ENCODE data around the gene CHEK1.
"Not testable (repeated sequence)": the region's sequence is repeated elsewhere in the genome, so short reads cannot be mapped to it uniquely, and the experiment has no call there.

CHEK1 gene

GRCh38 chr11:125624756-125625213, at the start of gene CHEK1:
Gene CHEK1, plus strand, starts transcription at chr11:125625163. Its CDS starts 1,606 bp downstream, at chr11:125626769.
- no peak for DNase-seq

- DNase-seq = not testable (repeated sequence)
Observed at GRCh38 chr11:125577181-125577580, 47.8 kb upstream of the CHEK1 start.

GRCh38 chr11:125578783-125579182, 46.2 kb upstream of the CHEK1 start:
- DNase-seq = no peak

- DNase-seq = no peak
Observed at GRCh38 chr11:125579811-125580210, 45.2 kb upstream of the CHEK1 start.

GRCh38 chr11:125583496-125583895, 41.5 kb upstream of the CHEK1 start:
- DNase-seq = no peak

- no peak for DNase-seq
Observed at GRCh38 chr11:125585487-125585886, 39.5 kb upstream of the CHEK1 start.

GRCh38 chr11:125586623-125587022, 38.3 kb upstream of the CHEK1 start:
- DNase-seq = no peak

GRCh38 chr11:125587480-125587879, 37.5 kb upstream of the CHEK1 start:
- DNase-seq = no peak

- no peak for DNase-seq
Observed at GRCh38 chr11:125588505-125588904, 36.5 kb upstream of the CHEK1 start.

GRCh38 chr11:125591649-125592304, 33.2 kb upstream of the CHEK1 start:
- no peak for DNase-seq

- DNase-seq = peak; percentile 99
Observed at GRCh38 chr11:125592305-125593113, 32.5 kb upstream of the CHEK1 start, which contains the start of gene STT3A. Gene STT3A, plus strand, starts transcription at chr11:125592852. Its CDS starts 3,064 bp downstream, at chr11:125595916.

GRCh38 chr11:125593114-125593820, 31.7 kb upstream of the CHEK1 start:
- DNase-seq = no peak

- DNase-seq = no peak
Observed at GRCh38 chr11:125594958-125595357, 30.0 kb upstream of the CHEK1 start.

GRCh38 chr11:125600663-125601062, 24.3 kb upstream of the CHEK1 start:
- no peak for DNase-seq

- DNase-seq = no peak
Observed at GRCh38 chr11:125603207-125603606, 21.8 kb upstream of the CHEK1 start.

- no peak for DNase-seq
Observed at GRCh38 chr11:125605417-125605816, 19.5 kb upstream of the CHEK1 start.

- no peak for DNase-seq
Observed at GRCh38 chr11:125609545-125609944, 15.4 kb upstream of the CHEK1 start.

GRCh38 chr11:125618383-125618782, 6.6 kb upstream of the CHEK1 start:
- DNase-seq = no peak

GRCh38 chr11:125621995-125622394, 3.0 kb upstream of the CHEK1 start:
- no peak for DNase-seq

- no peak for DNase-seq
Observed at GRCh38 chr11:125623064-125623463, 1.9 kb upstream of the CHEK1 start.

- no peak for DNase-seq
Observed at GRCh38 chr11:125625225-125625629, 264 bp downstream of the CHEK1 start.

- peak; percentile 79 for DNase-seq
Observed at GRCh38 chr11:125625630-125626287, 796 bp downstream of the CHEK1 start.

Data from CD4-positive, alpha-beta T cell treated with Interferon gamma for 1 hour (primary cell).